Renal cortex interstitium (tissue), 11 donors: ENCODE data around the gene ATF1. TPM values are rescaled to one million over a fixed set of nuclear protein-coding genes. Genes with fewer than 3 reads are reported as not detected.
"Not testable (repeated sequence)": the region's sequence is repeated elsewhere in the genome, so short reads cannot be mapped to it uniquely, and the experiment has no call there.

Experiments
- DNase-seq, 11 donors: peaks; one replicate each; pipeline ENCODE4 v3.0.0-alpha.2; 2013; ENCODE audit warnings: low read depth in 9 of 11, low spot score in 4 of 11; ENCODE audit errors: extremely low read depth in 1 of 11
- polyA plus RNA-seq, 3 donors: library from polyadenylated mRNA; unstranded; fragments of 120-200 nt; gene quantifications; one replicate each; pipeline ENCODE4 v1.2.1, GENCODE V29; 2013; ENCODE audit not compliant: insufficient read length in 3 of 3

The ATF1 gene
- polyA plus RNA-seq, 3 donors: 43.7 to 47.5 (median 43.9) TPM

DNA sequence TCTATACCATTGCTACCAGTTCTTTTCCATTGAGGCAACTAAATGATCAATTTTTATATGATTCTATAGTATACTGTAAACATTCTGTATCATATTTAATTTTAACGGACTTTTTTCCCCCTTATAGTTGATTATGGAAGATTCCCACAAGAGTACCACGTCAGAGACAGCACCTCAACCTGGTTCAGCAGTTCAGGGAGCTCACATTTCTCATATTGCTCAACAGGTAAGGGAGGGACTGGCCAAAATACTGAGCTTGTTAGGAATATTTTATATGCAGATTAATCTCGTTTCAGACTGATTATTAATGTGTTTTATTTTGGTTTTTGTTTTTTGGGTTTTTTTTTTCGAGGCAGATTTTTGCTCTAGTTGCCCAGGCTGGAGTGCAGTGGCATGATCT, 16.1 kb downstream of the ATF1 start:
- DNase-seq: no peak

DNA sequence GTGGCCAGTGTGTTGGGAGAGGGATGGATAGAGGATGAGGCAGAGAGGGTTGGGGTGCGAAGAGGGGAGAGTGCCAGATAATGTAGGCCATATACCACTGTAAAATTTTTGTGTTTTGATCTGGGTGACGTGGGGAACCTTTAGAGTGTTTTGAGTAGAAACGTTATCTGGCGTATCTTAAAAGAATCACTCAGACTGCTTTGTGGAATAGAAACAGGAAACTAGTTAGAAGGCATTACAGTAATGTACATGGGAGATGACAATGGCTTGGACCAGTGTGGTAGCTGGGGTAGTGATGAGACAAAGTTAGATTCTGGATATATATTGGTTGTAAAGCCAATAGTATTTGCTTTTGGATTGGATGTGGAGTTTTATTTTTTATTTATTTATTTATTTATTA, 20.6 kb downstream of the ATF1 start:
- no peak for DNase-seq

DNA sequence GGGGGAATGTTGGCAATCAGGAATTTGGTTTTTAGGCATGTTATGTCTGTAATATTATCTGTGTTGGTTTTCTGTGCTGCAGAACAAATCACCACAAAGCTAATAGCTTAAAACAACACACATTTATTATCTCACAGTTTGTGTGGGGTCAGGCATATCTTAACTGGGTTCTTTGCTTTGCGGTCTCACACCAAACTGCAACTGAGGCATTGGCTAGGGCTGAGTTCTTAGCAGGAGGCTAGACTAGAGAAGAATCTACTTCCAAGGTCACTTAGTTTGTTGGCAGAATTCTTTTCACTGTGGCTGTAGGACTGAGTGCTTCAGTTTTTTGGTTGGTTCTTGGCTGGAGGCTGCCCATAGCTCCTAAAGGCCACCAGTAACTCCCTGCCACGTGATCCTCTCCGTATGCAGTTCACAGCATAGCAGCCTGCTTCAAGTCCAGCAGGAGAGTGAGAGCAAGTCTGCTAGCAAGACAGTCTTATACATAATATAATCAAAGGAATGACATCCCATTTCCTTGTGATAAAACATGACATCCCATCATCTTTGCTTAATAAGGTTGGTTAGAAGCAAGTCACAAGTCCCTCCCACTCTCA, 21.6 kb downstream of the ATF1 start:
- no peak for DNase-seq

DNA sequence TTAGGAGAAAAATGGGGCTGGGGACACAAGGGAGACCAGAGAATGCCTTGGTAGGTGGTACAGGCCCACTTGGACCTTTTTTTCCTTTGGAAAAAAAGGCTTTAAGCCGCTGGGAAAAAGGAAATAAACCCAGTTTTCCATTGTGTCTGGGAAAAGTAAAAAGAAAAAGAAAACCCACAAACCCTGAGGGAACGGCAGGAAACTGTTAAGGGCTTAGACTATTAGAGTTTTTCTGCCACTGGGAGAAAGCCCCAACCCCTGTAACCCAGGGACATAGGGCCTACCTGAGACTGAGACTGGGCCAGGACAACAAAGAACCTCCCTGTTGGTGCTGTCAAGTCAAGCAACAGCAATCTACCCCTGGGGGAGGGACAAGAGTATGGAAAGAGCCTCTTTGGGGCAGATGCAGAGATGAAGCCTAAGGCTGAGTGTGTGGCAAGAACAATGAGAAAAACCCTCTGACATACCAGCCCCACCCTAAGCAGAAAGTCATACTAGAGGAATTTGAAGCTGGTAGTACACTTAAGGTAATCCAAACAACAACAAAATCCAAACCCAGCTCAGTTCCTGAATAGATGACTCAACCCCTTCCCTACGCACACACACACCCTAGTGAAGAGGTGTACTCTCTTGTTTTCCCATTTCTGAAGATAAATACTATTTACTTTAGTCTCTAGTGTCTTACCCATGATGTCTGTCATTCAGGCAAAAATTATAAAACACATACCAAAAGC, 22.8 kb downstream of the ATF1 start:
- no peak for DNase-seq

DNA sequence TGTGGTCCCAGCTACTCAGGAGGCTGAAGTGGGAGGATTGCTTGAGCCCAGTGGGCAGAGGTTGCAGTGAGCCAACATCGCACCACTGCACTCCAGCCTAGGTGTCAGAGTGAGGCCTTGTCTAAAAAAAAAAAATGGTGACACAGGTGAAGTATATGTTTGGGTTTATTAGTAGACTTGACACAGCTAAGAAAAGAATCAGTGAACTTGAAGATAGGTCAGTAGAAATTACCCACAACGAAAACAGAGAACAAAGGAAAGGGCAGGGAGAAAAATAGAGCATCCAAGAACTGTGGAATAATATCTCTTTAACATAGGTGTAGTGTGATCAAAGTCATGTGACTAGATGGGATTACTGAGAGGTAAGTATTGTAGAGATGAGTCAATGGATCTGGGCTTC, 23.7 kb downstream of the ATF1 start:
- DNase-seq: no peak

DNA sequence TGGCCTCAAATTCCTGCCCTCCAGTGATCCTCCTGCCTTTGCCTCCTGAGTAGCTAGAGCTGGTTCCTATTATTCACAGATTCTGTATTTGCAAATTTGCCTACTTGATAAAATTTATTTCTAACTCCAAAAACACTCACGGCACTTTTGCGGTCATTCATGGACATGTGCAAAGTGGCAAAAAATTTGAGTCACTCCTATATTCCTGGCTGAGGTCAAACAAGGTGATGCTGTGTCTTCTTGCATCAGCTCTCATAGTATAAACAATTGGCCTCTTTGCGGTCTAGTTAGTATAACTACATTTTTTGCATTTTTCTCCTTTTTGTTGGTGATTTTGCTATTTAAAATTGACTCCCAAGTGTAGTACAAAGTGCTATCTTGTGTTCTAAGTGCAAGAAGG, 24.7 kb downstream of the ATF1 start:
- DNase-seq: no peak

DNA sequence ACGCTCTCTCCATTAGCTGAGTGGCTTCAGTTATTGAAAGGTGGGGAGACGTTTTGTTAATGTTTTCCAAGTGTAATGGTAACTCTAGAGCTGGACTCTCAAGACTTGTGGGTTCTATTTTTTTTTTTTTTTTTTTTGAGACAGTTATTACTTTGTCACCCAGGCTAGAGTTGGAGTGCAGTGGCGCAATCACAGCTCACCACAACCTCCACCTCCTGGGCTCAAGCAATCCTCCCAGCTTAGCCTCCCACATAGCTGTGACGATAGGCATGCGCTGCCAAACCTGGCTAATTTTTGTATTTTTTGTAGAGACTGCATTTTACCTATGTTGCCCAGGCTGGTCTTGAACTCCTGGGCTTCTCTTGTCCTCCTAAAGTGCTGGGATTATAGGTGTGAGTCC, 26.2 kb downstream of the ATF1 start:
- DNase-seq: no peak

DNA sequence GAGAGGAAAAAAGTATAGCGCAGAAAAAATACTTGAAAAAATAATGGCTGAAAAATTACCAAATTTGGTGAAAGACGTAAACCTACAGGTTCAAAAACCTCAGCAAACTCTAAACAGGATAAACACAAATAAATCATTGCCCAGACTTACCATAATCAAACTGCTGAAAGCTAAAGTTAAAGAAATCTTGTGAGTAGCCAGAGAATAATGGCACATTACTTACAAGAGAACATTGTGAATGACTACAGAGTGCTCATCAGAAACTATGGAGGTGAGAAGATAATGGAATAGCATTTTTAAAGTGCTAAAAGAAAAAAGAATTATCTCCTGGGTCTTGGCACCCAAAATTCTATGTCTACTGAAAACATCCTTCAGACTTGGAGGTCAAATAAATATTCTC, 36.0 kb downstream of the ATF1 start:
- no peak for DNase-seq

DNA sequence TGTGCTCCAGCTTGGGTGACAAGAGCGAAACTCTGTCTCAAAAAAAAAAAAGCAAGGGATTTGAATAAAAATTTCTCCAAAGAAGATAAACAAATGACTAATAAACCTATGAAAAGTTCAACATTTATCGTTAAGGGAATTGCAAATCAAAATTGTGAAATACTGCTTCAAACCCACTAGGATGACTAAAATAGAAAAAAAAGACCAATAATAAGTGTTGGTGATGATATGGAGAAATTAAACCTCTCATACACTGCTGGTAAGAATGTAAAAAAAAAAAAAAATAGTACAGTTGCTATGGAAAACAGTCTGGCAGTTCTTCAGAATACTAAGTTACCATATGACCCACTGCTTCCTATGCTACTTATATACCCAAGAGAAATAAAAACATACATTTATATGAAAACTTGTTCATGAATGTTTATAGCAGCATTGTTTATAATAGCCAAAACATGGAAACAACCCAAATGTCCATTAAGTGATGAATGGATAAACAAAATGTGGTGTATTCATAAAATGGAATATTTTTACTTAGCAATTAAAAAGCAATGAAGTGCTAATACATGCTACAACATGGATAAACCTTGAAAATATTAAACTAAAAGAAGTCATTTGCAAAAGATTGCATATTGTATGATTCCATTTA, 39.5 kb downstream of the ATF1 start:
- no peak for DNase-seq

DNA sequence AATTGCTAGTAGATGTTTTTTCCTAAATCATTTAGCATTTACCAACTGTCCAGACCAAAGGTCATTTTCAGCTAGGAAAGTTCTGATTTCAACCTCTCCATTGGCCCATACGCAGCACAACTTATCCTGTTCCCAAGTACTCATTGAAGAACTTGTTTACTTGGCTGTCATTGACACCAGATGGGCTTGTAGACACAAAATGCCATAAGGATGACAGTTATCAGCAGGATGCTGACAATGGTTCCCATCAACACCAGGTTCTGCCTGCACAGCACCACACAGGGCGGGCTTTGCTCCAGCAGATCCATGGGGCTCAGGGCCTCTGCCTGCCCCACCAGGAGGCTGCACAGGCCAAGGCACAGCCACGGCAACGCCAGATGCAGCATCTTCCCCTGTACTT, 42.3 kb downstream of the ATF1 start:
- DNase-seq: no peak

DNA sequence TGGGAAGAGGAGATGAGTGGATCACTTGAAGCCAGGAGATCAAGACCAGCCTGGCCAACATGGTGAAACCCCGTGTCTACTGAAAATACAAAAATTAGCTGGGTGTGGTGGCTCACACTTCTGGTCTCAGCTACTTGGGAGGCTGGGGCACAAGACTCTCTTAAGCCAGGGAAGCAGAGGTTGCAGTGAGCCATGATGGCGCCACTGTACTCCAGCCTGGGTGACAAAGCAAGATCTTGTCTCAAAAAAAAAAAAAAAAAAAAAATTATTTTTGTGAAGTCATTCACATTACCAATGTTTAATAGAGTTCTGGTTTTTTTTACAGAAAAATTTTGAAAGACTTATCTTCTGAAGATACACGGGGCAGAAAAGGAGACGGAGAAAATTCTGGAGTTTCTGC, 45.2 kb downstream of the ATF1 start:
- not testable (repeated sequence) for DNase-seq

DNA sequence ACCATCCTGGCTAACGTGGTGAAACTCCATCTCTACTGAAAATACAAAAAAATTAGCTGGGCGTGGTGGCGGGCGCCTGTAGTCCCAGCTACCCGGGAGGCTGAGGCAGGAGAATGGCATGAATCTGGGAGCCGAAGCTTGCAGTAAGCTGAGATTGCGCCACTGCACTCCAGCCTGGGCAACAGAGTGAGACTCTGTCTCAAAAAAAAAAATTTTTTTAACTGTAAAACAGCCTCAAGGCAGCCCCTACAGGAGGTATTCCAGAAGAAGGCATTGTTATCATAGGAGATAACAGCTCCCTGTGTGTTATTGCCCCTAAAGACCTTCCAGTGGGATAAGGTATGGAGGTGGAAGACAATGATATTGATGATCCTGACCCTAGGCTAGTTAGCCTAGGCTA, 51.0 kb downstream of the ATF1 start:
- DNase-seq: not testable (repeated sequence)

DNA sequence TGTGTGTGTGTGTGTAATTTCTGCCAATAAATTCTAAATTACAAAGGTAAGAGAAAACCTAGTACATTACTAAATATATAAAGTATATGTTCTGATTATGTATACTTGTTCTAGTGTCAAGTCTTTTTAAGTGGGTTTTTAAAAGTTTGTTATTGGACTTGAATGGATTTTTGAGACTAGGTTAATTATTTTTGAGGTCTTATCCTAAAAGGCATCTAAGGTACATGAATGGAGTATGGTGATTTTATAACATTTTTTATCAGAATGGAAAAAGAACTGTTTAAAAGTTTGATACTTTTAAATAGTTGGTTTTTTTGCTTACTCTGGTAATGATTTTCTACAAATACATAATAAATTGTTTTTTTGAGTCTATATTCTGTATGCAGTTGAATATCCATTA, 56.3 kb downstream of the ATF1 start:
- DNase-seq: no peak

DNA sequence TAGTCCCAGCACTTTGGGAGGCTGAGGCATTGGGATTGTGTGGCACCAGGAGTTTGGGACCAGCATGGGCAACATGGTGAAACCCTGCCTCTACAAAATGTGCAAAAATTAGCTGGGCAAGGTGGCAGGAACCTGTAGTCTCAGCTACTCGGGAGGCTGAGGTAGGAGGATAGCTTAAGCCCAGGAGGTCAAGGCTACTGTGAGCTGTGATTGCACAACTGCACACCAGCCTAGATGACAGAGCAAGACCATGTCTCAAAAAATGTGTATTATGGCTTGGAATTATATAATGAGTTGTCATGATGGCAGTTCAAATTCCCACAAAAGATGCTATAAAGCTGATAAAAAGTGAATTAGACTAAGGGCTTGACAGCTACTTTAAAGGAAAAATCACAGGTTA, 58.2 kb downstream of the ATF1 start:
- DNase-seq: no peak

DNA sequence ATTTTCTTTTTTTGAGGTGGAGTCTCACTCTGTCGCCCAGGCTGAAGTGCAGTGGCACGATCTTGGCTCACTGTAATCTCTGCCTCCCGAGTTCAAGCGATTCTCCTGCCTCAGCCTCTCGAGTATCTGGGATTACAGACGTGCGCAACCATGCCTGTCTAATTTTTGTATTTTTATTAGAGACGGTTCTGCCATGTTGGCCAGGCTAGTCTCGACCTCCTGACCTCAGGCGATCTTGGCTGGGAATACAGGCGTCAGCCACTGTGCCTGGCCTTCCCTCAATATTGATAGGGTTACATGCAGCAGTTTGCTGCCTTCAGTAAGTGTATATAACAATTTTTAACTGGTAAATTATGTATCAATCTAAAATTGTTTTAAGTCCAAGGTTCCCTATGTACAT, 59.8 kb downstream of the ATF1 start:
- not testable (repeated sequence) for DNase-seq

DNA sequence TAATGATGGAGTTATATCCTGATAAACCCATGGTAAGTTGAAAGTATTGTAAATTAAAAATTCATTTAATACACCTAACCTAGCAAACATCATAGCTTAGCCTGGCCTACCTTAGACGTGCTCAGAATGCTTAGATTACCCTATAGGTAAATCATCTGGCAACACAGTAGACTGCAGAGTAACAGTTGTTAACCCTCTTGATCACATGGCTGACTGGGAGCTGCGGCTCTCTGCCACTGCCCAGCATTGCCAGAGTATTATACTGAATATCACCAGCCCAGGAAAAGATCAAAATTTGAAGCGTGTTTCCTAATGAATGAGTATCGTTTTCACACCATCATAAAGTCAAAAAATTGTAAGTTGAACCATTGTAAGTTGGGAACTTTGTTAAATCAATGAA, 61.0 kb downstream of the ATF1 start:
- no peak for DNase-seq

DNA sequence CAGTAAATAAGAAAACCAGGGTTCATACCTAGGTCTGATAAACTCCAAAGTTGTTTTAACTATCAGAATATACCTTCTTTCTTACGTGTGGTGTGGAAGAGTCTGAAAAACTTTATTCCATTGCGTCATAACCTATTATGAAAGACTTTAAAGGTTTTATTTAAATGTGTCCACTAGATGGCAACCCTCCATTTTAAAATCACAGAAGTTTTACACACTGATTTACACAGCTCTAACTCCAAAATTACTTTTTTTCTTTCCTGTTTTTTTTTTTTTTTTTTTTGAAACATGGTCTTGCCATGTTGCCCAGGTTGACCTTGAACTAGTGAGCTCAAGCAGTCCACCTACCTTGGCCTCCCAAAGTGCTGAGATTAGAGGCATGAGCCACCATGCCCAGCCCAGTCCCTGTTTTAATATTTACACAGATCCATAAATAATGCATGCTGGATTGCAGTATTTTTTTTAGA, 61.5 kb downstream of the ATF1 start:
- peak in 10 of 11 donors; percentile 20 to 70 (median 56) for DNase-seq

DNA sequence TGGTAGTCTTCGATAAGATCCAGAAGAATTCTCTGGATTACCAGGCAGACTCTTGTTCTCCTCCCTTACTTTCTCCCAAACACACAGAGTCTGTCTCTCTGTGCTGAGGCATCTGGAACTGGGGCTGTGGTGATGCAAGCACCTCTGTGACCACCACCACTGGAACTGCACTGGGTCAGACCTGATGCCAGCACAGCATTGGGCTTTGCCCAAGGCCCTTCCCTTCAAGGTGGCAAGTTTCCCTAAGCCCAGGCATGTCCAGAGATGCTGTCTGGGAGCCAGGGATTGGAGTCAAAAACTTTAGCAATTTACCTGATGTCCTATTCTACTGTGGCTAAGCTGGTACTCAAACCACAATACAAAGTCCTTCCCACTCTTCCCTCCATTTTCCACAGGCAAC, 64.2 kb downstream of the ATF1 start:
- DNase-seq: no peak

DNA sequence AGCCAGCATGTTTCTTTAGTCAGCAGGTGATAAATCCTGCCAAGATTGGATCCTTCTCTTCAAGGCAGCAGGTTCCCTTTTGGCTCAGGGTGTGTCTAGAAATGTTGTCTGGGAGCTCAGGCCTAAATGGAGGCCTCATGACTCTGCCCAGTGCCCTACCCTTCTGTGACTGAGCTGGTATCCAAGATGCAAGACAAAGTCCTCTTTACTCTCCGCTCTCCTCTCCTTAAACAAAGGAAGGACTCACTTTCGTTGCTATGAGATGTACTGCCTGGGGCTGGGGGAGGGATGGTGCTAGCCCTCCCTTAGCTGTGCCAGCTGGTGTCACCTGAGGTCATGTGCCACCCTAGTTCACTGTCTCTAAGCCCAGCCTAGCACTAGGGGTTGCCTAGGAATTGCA, 65.0 kb downstream of the ATF1 start:
- DNase-seq: no peak

DNA sequence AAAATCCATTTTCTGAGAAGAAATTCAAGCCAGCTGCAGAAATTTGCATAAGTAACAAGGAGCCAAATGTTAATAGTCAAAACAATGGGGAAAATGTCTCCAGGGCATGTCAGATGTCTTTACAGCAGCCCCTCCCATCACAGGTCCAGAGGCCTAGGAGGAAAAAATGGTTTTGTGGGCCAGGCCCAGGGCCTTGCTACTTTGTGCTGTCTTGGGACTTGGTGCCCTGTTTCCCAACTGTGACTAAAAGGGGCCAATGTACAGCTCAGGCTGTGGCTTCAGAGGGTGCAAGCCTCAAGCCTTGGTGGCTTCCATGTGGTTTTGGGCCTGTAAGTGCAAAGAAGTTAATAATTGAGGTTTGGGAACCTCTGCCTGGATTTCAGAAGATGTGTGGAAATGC, 69.9 kb downstream of the ATF1 start:
- not testable (repeated sequence) for DNase-seq

DNA sequence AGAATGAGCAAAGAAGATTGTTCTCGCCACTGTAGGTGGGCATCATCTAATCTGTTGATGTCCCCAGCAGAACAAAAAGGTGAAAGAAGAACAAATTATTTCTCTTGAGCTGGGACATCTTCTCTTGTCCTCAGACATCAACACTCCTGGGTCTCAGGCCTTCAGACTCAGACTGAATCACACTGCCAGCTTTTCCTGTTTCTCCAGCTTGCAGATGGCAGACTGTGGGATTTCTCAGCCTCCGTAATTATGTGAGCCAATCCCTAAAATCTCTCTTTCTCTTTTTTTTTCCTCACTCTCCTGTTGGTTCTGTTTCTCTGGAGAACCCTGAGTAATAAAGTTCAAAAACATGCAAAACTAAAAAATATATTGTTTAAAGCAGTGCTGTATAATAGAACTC, 75.1 kb downstream of the ATF1 start:
- DNase-seq: no peak
